GM12878 (cell line): ENCODE data around the gene DSC3.

Source experiments
- ASH2L ChIP-seq: fragments of 300-600, 200-600 bp; sonication (generic); IDR thresholded peaks from 2 replicates; pipeline ENCODE4 v1.6.1; 2017; ENCODE audit warnings: low read depth, mild to moderate bottlenecking, borderline replicate concordance
- EP300 ChIP-seq, 2 experiments: fragments of 150-350 bp in 1 of 2; IDR thresholded peaks; 2 replicates each; pipeline ENCODE4 v1.6.1; 2011 to 2012; ENCODE audit warnings: low read depth in 2 of 2, low read length in 2 of 2, borderline replicate concordance in 1 of 2, improper control_type of control experiment in 1 of 2, inconsistent platforms in 1 of 2; ENCODE audit not compliant: control insufficient read depth in 1 of 2
- EZH2 ChIP-seq: IDR thresholded peaks from 2 replicates; pipeline ENCODE4 v1.6.1; 2012; ENCODE audit warnings: low read depth, mild to moderate bottlenecking, control low read depth, inconsistent platforms, low read length, borderline replicate concordance; ENCODE audit not compliant: control insufficient read depth
- FOXM1 ChIP-seq: IDR thresholded peaks from 2 replicates; pipeline ENCODE4 v1.6.1; 2012; ENCODE audit warnings: low read depth, mild to moderate bottlenecking, inconsistent platforms, low read length, moderate library complexity
- MXI1 ChIP-seq: fragments of 150-350 bp; IDR thresholded peaks from 2 replicates; pipeline ENCODE4 v1.6.1; 2011; ENCODE audit warnings: low read depth, mild to moderate bottlenecking, inconsistent platforms, low read length, improper control_type of control experiment
- NBN ChIP-seq: fragments of 450-650 bp; IDR thresholded peaks from 2 replicates; pipeline ENCODE4 v1.6.1; 2016
- NRF1 ChIP-seq: conservative IDR thresholded peaks from 2 replicates; pipeline ENCODE4 v1.6.1; 2011; ENCODE audit warnings: mild to moderate bottlenecking, low read depth, low read length, improper control_type of control experiment
- POLR2A ChIP-seq: IDR thresholded peaks from 2 replicates; pipeline ENCODE4 v1.6.1; 2011; ENCODE audit warnings: low read depth, mild to moderate bottlenecking, low read length
- STAT1 ChIP-seq: fragments of 450-650 bp; conservative IDR thresholded peaks from 2 replicates; pipeline ENCODE4 v1.6.1; 2014; ENCODE audit warnings: antibody characterized with exemption, mild to moderate bottlenecking
- STAT3 ChIP-seq: IDR thresholded peaks from 2 replicates; pipeline ENCODE4 v1.6.1; 2011; ENCODE audit warnings: low read depth, low read length, improper control_type of control experiment
- TF ChIP-seq, protein P1 (sequence below): IDR thresholded peaks from 2 replicates; pipeline ENCODE4 v1.6.1; 2012; ENCODE audit warnings: low read depth, low read length, improper control_type of control experiment
- TF ChIP-seq, protein P2 (sequence below), 3 experiments: IDR thresholded peaks in 2 of 3; conservative IDR thresholded peaks in 1 of 3; 2 replicates each; pipeline ENCODE4 v1.5.1; 2011; ENCODE audit warnings: low read depth in 3 of 3, low read length in 3 of 3, mild to moderate bottlenecking in 3 of 3, control low read depth in 2 of 3, moderate library complexity in 2 of 3, inconsistent platforms in 1 of 3, mixed read lengths in 1 of 3; ENCODE audit not compliant: control insufficient read depth in 2 of 3, insufficient read depth in 1 of 3; ENCODE audit errors: extremely low read depth in 1 of 3
- TF ChIP-seq, protein P3 (sequence below): IDR thresholded peaks from 2 replicates; pipeline ENCODE4 v1.6.1; 2012; ENCODE audit warnings: low read depth, low read length, improper control_type of control experiment

DNA sequence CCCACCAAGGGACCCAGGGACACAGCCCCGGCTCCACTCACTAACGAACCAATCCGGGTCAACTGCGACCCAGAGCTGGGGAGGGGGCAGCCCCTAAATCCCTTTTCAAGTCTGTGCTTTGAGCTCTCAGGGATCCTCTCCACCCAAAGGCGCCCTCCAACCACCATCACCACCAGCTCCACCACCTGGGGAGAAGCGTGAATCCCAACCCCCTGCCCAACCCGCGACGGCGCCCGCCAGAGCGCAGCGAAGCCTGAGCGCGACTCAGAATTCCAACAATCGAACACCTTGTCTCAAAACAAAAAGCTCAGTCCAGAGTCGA, 497 bp downstream of the DSC3 start:
- TF ChIP-seq FOXM1 (no peak), EP300 (IDR thresholded peaks at IDR 0.05; ENCODE audit: borderline replicate concordance in 1 of 2, control insufficient read depth in 1 of 2, low read depth in 2 of 2, low read length in 2 of 2) (no peak), STAT3 (no peak), NRF1 (no peak), NBN (no peak), MXI1 (no peak), POLR2A (no peak), EZH2 (no peak), ASH2L (no peak), STAT1 (no peak)
- TF ChIP-seq, protein P1, sequence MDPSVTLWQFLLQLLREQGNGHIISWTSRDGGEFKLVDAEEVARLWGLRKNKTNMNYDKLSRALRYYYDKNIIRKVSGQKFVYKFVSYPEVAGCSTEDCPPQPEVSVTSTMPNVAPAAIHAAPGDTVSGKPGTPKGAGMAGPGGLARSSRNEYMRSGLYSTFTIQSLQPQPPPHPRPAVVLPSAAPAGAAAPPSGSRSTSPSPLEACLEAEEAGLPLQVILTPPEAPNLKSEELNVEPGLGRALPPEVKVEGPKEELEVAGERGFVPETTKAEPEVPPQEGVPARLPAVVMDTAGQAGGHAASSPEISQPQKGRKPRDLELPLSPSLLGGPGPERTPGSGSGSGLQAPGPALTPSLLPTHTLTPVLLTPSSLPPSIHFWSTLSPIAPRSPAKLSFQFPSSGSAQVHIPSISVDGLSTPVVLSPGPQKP: no peak
- TF ChIP-seq, protein P2, sequence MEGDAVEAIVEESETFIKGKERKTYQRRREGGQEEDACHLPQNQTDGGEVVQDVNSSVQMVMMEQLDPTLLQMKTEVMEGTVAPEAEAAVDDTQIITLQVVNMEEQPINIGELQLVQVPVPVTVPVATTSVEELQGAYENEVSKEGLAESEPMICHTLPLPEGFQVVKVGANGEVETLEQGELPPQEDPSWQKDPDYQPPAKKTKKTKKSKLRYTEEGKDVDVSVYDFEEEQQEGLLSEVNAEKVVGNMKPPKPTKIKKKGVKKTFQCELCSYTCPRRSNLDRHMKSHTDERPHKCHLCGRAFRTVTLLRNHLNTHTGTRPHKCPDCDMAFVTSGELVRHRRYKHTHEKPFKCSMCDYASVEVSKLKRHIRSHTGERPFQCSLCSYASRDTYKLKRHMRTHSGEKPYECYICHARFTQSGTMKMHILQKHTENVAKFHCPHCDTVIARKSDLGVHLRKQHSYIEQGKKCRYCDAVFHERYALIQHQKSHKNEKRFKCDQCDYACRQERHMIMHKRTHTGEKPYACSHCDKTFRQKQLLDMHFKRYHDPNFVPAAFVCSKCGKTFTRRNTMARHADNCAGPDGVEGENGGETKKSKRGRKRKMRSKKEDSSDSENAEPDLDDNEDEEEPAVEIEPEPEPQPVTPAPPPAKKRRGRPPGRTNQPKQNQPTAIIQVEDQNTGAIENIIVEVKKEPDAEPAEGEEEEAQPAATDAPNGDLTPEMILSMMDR (IDR thresholded peaks at IDR 0.05 in 2 of 3, conservative IDR thresholded peaks at IDR 0.05 in 1 of 3; ENCODE audit: control insufficient read depth in 2 of 3, extremely low read depth in 1 of 3, insufficient read depth in 1 of 3, low read depth in 3 of 3, low read length in 3 of 3): no peak
- TF ChIP-seq, protein P3, sequence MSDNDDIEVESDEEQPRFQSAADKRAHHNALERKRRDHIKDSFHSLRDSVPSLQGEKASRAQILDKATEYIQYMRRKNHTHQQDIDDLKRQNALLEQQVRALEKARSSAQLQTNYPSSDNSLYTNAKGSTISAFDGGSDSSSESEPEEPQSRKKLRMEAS: no peak
